Measurements from ENCODE around the gene C12orf56.
"Not testable (repeated sequence)": the region's sequence is repeated elsewhere in the genome, so short reads cannot be mapped to it uniquely, and the experiment has no call there.

DNA sequence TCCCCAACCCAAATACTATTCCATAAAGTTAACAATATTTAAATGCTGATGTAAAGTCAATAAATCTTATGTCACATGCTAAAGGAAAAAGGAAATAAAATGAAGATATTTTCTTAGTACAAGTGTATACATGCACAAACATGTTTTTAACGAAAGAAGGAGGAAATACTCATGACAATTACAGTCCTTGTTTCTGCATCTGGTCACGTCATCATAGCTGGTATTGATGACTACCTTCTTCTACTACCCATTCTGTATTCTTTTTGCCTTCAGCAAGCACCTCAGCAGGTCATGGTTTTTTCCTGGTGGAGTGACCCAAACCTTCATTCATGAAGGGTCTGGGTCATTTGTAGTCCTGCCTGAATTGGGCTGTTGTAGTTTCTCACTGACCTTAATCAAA lies 50.0 kb downstream of the C12orf56 start:
- TF ChIP-seq, protein P1, sequence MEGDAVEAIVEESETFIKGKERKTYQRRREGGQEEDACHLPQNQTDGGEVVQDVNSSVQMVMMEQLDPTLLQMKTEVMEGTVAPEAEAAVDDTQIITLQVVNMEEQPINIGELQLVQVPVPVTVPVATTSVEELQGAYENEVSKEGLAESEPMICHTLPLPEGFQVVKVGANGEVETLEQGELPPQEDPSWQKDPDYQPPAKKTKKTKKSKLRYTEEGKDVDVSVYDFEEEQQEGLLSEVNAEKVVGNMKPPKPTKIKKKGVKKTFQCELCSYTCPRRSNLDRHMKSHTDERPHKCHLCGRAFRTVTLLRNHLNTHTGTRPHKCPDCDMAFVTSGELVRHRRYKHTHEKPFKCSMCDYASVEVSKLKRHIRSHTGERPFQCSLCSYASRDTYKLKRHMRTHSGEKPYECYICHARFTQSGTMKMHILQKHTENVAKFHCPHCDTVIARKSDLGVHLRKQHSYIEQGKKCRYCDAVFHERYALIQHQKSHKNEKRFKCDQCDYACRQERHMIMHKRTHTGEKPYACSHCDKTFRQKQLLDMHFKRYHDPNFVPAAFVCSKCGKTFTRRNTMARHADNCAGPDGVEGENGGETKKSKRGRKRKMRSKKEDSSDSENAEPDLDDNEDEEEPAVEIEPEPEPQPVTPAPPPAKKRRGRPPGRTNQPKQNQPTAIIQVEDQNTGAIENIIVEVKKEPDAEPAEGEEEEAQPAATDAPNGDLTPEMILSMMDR (IDR thresholded peaks at IDR 0.05) = not testable (repeated sequence)
- TF ChIP-seq POLR2A (IDR thresholded peaks at IDR 0.05) = not testable (repeated sequence)
